H1 (cell line): ENCODE results near the gene MICALL1. TPM values are rescaled to one million over a fixed set of nuclear protein-coding genes. Genes with fewer than 3 reads are reported as not detected.

Experiments
- CTCF ChIA-PET: fragments of 300-600 bp; sonication (Branson Sonifier 250); formaldehyde crosslinking; loops from one replicate; lab custom pipeline; 2021; ENCODE audit not compliant: partially characterized antibody; lab: Charles Lee
- POLR2A ChIA-PET: fragments of 300-600 bp; sonication (Branson Sonifier 250); formaldehyde crosslinking; loops from one replicate; lab custom pipeline; 2021; ENCODE audit warnings: inconsistent platforms; ENCODE audit not compliant: partially characterized antibody; lab: Charles Lee
- DNase-seq, 2 experiments: peaks; one replicate each; pipeline versions ENCODE4 v3.0.0 to v3.0.0-alpha.2; 2010 to 2022; ENCODE audit warnings: low spot score in 2 of 2, low read depth in 1 of 2, mixed read lengths in 1 of 2
- FAIRE-seq: peaks from 2 replicates; lab custom pipeline; 2011; peaks lifted over from hg19 to GRCh38; lab: Jason Lieb, UNC
- H2AFZ ChIP-seq: 2 replicates; pipeline ENCODE4 v1.8.1; 2012; ENCODE audit warnings: low read length, inconsistent platforms
- H2AK5ac ChIP-seq: 2 replicates; pipeline ENCODE4 v1.6.1; 2013; ENCODE audit warnings: low read depth, low read length
- H2BK120ac ChIP-seq: replicated peaks from 2 replicates; pipeline ENCODE3; 2013; ENCODE audit warnings: low read depth, low read length, inconsistent platforms
- H2BK12ac ChIP-seq: 2 replicates; pipeline ENCODE4 v1.6.1; 2013; ENCODE audit warnings: low read depth, low read length
- H2BK15ac ChIP-seq: 2 replicates; pipeline ENCODE4 v1.6.1; 2013; ENCODE audit warnings: low read length
- H2BK20ac ChIP-seq: 2 replicates; pipeline ENCODE4 v1.6.1; 2013; ENCODE audit warnings: low read length
- H2BK5ac ChIP-seq: 2 replicates; pipeline ENCODE4 v1.6.1; 2013; ENCODE audit warnings: low read depth, low read length
- H3K14ac ChIP-seq: 2 replicates; pipeline ENCODE4 v1.6.1; 2013; ENCODE audit warnings: inconsistent platforms; ENCODE audit not compliant: insufficient read length
- H3K18ac ChIP-seq: 2 replicates; pipeline ENCODE4 v1.6.1; 2013; ENCODE audit warnings: low read length; ENCODE audit errors: extremely low read depth
- H3K23ac ChIP-seq: 2 replicates; pipeline ENCODE4 v1.6.1; 2013; ENCODE audit warnings: inconsistent platforms; ENCODE audit not compliant: insufficient read length
- H3K23me2 ChIP-seq: 2 replicates; pipeline ENCODE4 v1.6.1; 2013; ENCODE audit warnings: low read depth, low read length
- H3K27ac ChIP-seq: 2 replicates; pipeline ENCODE4 v1.6.1; 2011; ENCODE audit warnings: low read depth, low read length, inconsistent platforms
- H3K27me3 ChIP-seq, 4 experiments: replicated peaks in 1 of 4; 1 replicate in 1 of 4; 2 replicates in 3 of 4; pipeline versions ENCODE4 v1.6.1 to v1.8.1; 2011 to 2013; ENCODE audit warnings: low read length in 3 of 4, mild to moderate bottlenecking in 3 of 4, inconsistent platforms in 2 of 4, mixed read lengths in 2 of 4, moderate library complexity in 1 of 4; ENCODE audit not compliant: control insufficient read depth in 3 of 4, insufficient read depth in 3 of 4; ENCODE audit errors: extremely low read depth in 1 of 4
- H3K36me3 ChIP-seq, 4 experiments: 2 replicates each; pipeline versions ENCODE4 v1.6.1 to v1.8.1; 2011 to 2013; ENCODE audit warnings: mild to moderate bottlenecking in 4 of 4, low read length in 3 of 4, moderate library complexity in 2 of 4, control low read depth in 1 of 4, inconsistent platforms in 1 of 4; ENCODE audit not compliant: insufficient read depth in 4 of 4, control insufficient read depth in 2 of 4
- H3K4ac ChIP-seq: replicated peaks from 2 replicates; pipeline ENCODE3; 2013; ENCODE audit warnings: low read length, low read depth, mixed read lengths, inconsistent platforms; ENCODE audit not compliant: insufficient read length
- H3K4me1 ChIP-seq, 4 experiments: replicated peaks in 1 of 4; 1 replicate in 1 of 4; 2 replicates in 3 of 4; pipeline versions ENCODE4 v1.6.1 to v1.8.1; 2011 to 2013; ENCODE audit warnings: low read length in 3 of 4, inconsistent platforms in 2 of 4, mixed read lengths in 1 of 4; ENCODE audit not compliant: insufficient read depth in 4 of 4, control insufficient read depth in 3 of 4
- H3K4me2 ChIP-seq, 2 experiments: 2 replicates each; pipeline versions ENCODE4 v1.6.1 to v1.8.1; 2011 to 2013; ENCODE audit warnings: low read depth in 2 of 2, low read length in 2 of 2, control low read depth in 1 of 2, inconsistent platforms in 1 of 2, mild to moderate bottlenecking in 1 of 2; ENCODE audit not compliant: insufficient read depth in 1 of 2
- H3K4me3 ChIP-seq, 4 experiments: fragments of 200-600, 300-600 bp in 1 of 4; sonication (generic), shearing (Covaris generic), sonication (Bioruptor Twin) in 1 of 4; 2 replicates each; pipeline versions ENCODE4 v1.5.1 to v1.8.1; 2011 to 2016; ENCODE audit warnings: low read length in 4 of 4, low read depth in 3 of 4, control low read depth in 2 of 4, inconsistent platforms in 2 of 4, mild to moderate bottlenecking in 2 of 4, mixed read lengths in 1 of 4, moderate library complexity in 1 of 4; ENCODE audit not compliant: insufficient read depth in 2 of 4; ENCODE audit errors: extremely low read depth in 1 of 4
- H3K56ac ChIP-seq: replicated peaks from 2 replicates; pipeline ENCODE3; 2013; ENCODE audit warnings: low read depth, mild to moderate bottlenecking, mixed read lengths, low read length, inconsistent platforms; ENCODE audit not compliant: insufficient read length
- H3K79me1 ChIP-seq: 2 replicates; pipeline ENCODE4 v1.6.1; 2013; ENCODE audit warnings: low read depth, low read length, control low read depth
- H3K79me2 ChIP-seq, 2 experiments: 2 replicates each; pipeline versions ENCODE4 v1.6.1 to v1.8.1; 2012 to 2013; ENCODE audit warnings: low read length in 2 of 2, mild to moderate bottlenecking in 2 of 2, inconsistent platforms in 1 of 2; ENCODE audit not compliant: insufficient read depth in 2 of 2, control insufficient read depth in 1 of 2
- H3K9ac ChIP-seq, 4 experiments: replicated peaks in 1 of 4; 1 replicate in 1 of 4; 2 replicates in 3 of 4; pipeline versions ENCODE4 v1.6.1 to v1.8.1; 2011 to 2013; ENCODE audit warnings: low read depth in 3 of 4, low read length in 3 of 4, control low read depth in 2 of 4, mild to moderate bottlenecking in 2 of 4, moderate library complexity in 2 of 4, inconsistent platforms in 1 of 4; ENCODE audit errors: extremely low read depth in 1 of 4
- H3K9me3 ChIP-seq, 2 experiments: 2 replicates each; pipeline versions ENCODE4 v1.6.1 to v1.8.1; 2012 to 2013; ENCODE audit warnings: mild to moderate bottlenecking in 2 of 2, moderate library complexity in 2 of 2, control low read depth in 1 of 2, inconsistent platforms in 1 of 2, low read depth in 1 of 2, low read length in 1 of 2, mixed read lengths in 1 of 2; ENCODE audit not compliant: insufficient read depth in 2 of 2
- H4K20me1 ChIP-seq, 2 experiments: replicated peaks in 1 of 2; 2 replicates each; pipeline versions ENCODE3 to v1.8.1; 2011 to 2013; ENCODE audit warnings: inconsistent platforms in 2 of 2, low read length in 2 of 2, mild to moderate bottlenecking in 1 of 2; ENCODE audit not compliant: insufficient read depth in 2 of 2, control insufficient read depth in 1 of 2
- H4K5ac ChIP-seq: 2 replicates; pipeline ENCODE4 v1.6.1; 2013; ENCODE audit warnings: low read length, low read depth, mixed read lengths, inconsistent platforms; ENCODE audit not compliant: insufficient read length
- H4K8ac ChIP-seq: 2 replicates; pipeline ENCODE4 v1.8.0; 2013; ENCODE audit warnings: mild to moderate bottlenecking, moderate library complexity, low read length, inconsistent platforms; ENCODE audit not compliant: insufficient read depth; ENCODE audit errors: extremely low read depth
- H4K91ac ChIP-seq: replicated peaks from 2 replicates; pipeline ENCODE3; 2013; ENCODE audit warnings: low read length, mixed read lengths, inconsistent platforms; ENCODE audit not compliant: insufficient read length
- BCL11A ChIP-seq, 2 experiments: IDR thresholded peaks; one replicate each; pipeline ENCODE4 v1.6.1; 2011; ENCODE audit warnings: low read depth in 2 of 2, low read length in 2 of 2, mild to moderate bottlenecking in 2 of 2
- CTCF ChIP-seq, 3 experiments: IDR thresholded peaks; 1 replicate in 2 of 3; 2 replicates in 1 of 3; pipeline versions ENCODE4 v1.5.1 to v1.6.1; 2011; ENCODE audit warnings: low read length in 3 of 3, mild to moderate bottlenecking in 3 of 3, inconsistent platforms in 2 of 3, low read depth in 1 of 3, moderate library complexity in 1 of 3; ENCODE audit not compliant: insufficient read depth in 1 of 3; ENCODE audit errors: control extremely low read depth in 1 of 3
- EP300 ChIP-seq, 2 experiments: IDR thresholded peaks; 1 replicate in 1 of 2; 2 replicates in 1 of 2; pipeline ENCODE4 v1.6.1; 2011 to 2012; ENCODE audit warnings: low read depth in 2 of 2, low read length in 2 of 2, mild to moderate bottlenecking in 2 of 2, borderline replicate concordance in 1 of 2, inconsistent platforms in 1 of 2, moderate library complexity in 1 of 2
- JUND ChIP-seq: IDR thresholded peaks from 2 replicates; pipeline ENCODE4 v1.6.1; 2011; ENCODE audit warnings: mild to moderate bottlenecking, improper control_type of control experiment, low read length
- KDM5A ChIP-seq: fragments of 200-600 bp; IDR thresholded peaks from 2 replicates; pipeline ENCODE4 v1.7.1; 2012; ENCODE audit warnings: mild to moderate bottlenecking, low read length, inconsistent platforms, mixed read lengths
- POLR2AphosphoS5 ChIP-seq: IDR thresholded peaks from 2 replicates; pipeline ENCODE4 v1.6.1; 2011; ENCODE audit warnings: low read depth, low read length
- SP2 ChIP-seq: IDR thresholded peaks from 2 replicates; pipeline ENCODE4 v1.6.1; 2012; ENCODE audit warnings: mild to moderate bottlenecking, low read length, inconsistent platforms
- TEAD4 ChIP-seq: IDR thresholded peaks from 2 replicates; pipeline ENCODE4 v1.6.1; 2012; ENCODE audit warnings: low read depth, low read length, inconsistent platforms, mixed read lengths
- WGBS, 2 experiments: shearing (Covaris generic) in 1 of 2; methylation state at CpG; one replicate each; pipeline versions ENCODE4 v1.1.6 to v1.1.7; 2013 to 2015; ENCODE audit warnings: low lambda C conversion rate in 2 of 2, mixed read lengths in 2 of 2, inconsistent platforms in 1 of 2, low coverage in 1 of 2, missing lambda C conversion rate in 1 of 2; ENCODE audit not compliant: insufficient replicate concordance in 2 of 2, insufficient coverage in 1 of 2, insufficient read length in 1 of 2; ENCODE audit errors: extremely low coverage in 1 of 2, missing lambda C conversion rate in 1 of 2; 5-methylcytosine and 5-hydroxymethylcytosine counted together
- polyA plus RNA-seq, 7 experiments: library from polyadenylated mRNA; depleted of rRNA in 3 of 7; stranded (reverse) in 5 of 7; unstranded in 2 of 7; fragments of >200 nt in 5 of 7; fragments of 200-250 nt in 2 of 7; gene quantifications; 1 replicate in 5 of 7; 2 replicates in 1 of 7; 4 replicates in 1 of 7; pipeline versions ENCODE4 v1.2.1 to v1.2.3, GENCODE V29; 2011 to 2013; ENCODE audit warnings: missing spikeins in 2 of 7, mixed read lengths in 2 of 7
- total RNA-seq: library from RNA; stranded (reverse); fragmentation: NEBNext Ultra II Directional; extraction: Animal tissue kit (Norgen Biotek cat#: 25700); gene quantifications from 2 replicates; pipeline ENCODE4 v1.2.1, GENCODE V29; 2021

The MICALL1 gene
- total and polyA plus RNA-seq, 2 of the 8 experiments (the other 6 are each of a cell fraction or from before 2014, with no cell fraction given) = 17.7 to 32.1 TPM

GRCh38 chr22:37892566-37893335, 13.3 kb upstream of the MICALL1 start:
- H3K9me3 ChIP-seq = no peaks in the 10 kb centered on the region
- TF ChIP-seq POLR2AphosphoS5 (0 out of 2 replicates have a peak, but pooled peaks have one; percentile 5), TEAD4 (no peak), SP2 (no peak), BCL11A (IDR thresholded peaks at IDR 0.05; ENCODE audit: low read depth in 2 of 2, low read length in 2 of 2) (no peak), JUND (no peak), EP300 (IDR thresholded peaks at IDR 0.05; ENCODE audit: borderline replicate concordance in 1 of 2, low read depth in 2 of 2, low read length in 2 of 2) (no peak), KDM5A (no peak), CTCF (IDR thresholded peaks at IDR 0.05; ENCODE audit: control extremely low read depth in 1 of 3, insufficient read depth in 1 of 3, low read depth in 1 of 3, low read length in 3 of 3) (no peak)
- TF ChIP-seq, all 59 proteins: peak for 1
- H4K5ac ChIP-seq = no peak overlapping the region
- 0 out of 2 replicates have a peak overlapping the region, but pooled peaks have one; percentile 61 for H2BK15ac ChIP-seq
- 0 out of 2 replicates have a peak overlapping the region, but pooled peaks have one; percentile 61 for H2BK5ac ChIP-seq
- no peak overlapping the region for H4K8ac ChIP-seq
- H3K4me3 ChIP-seq = no peak overlapping the region
- H3K56ac ChIP-seq = no peak overlapping the region
- no peaks in the 10 kb centered on the region for H3K27me3 ChIP-seq
- WGBS, 2 experiments = 89% methylated on average over 7 of the region's 7 CpGs; no CpG with 5 or more reads in 1 of the 2 experiments
- H3K4me1 ChIP-seq = peaks cover 10 to 17% (median 14%) of the 10 kb centered on the region in 4 experiments
- DNase-seq = no peak
- 0 out of 2 replicates have a peak overlapping the region, but pooled peaks have one; percentile 17 for H2BK12ac ChIP-seq
- H3K18ac ChIP-seq = no peak overlapping the region
- H3K14ac ChIP-seq = no peak overlapping the region
- H3K36me3 ChIP-seq = peaks cover 12 to 26% (median 21%) of the 10 kb centered on the region in 4 experiments
- POLR2A ChIA-PET = interaction anchor here (0.9 to 9.8 kb wide), 17 partner anchors 8 to 211 kb away, joined by 3 to 150 read pairs (median 4); partner anchors contain the start of genes ANKRD54 and MICALL1
- no peak overlapping the region for H4K91ac ChIP-seq
- H3K79me2 ChIP-seq = no peaks in the 10 kb centered on the region
- no peak overlapping the region for H2BK20ac ChIP-seq
- H3K23ac ChIP-seq = no peak overlapping the region
- H3K27ac ChIP-seq = no peak overlapping the region; the same call in 1 of the 2 replicates
- no peaks in the 10 kb centered on the region; the same call in 1 of the 2 replicates for H3K79me1 ChIP-seq
- FAIRE-seq = no peak
- no peak overlapping the region; a peak in 2 of 7 replicates for H3K9ac ChIP-seq
- H3K4me2 ChIP-seq = no peak overlapping the region
- peaks cover 0 to 2% of the 10 kb centered on the region in 2 experiments for H4K20me1 ChIP-seq
- no peak overlapping the region for H2AK5ac ChIP-seq
- H3K4ac ChIP-seq = no peak overlapping the region
- no peak overlapping the region for H2AFZ ChIP-seq
- no peaks in the 10 kb centered on the region for H3K23me2 ChIP-seq
- no peak overlapping the region for H2BK120ac ChIP-seq
- CTCF ChIA-PET = interaction anchor here (1.0 to 15.4 kb wide), 6 partner anchors 10 to 74 kb away, joined by 3 to 158 read pairs (median 9); partner anchors contain the start of gene MICALL1
